AG09309 (cell line): Measurements from ENCODE around the gene ZCCHC17.

Source experiments
- DNase-seq: peaks from one replicate; pipeline ENCODE4 v3.0.0-alpha.2; 2010; ENCODE audit warnings: low read depth
- H3K4me3 ChIP-seq: 2 replicates; pipeline ENCODE4 v1.5.1; 2011; ENCODE audit warnings: mild to moderate bottlenecking, low read depth, low read length, moderate library complexity; ENCODE audit not compliant: control insufficient read depth
- CTCF ChIP-seq: IDR thresholded peaks from 2 replicates; pipeline ENCODE4 v1.5.1; 2011; ENCODE audit warnings: mild to moderate bottlenecking, low read depth, low read length, inconsistent platforms; ENCODE audit not compliant: insufficient read depth, control insufficient read depth; ENCODE audit errors: missing control alignments

The ZCCHC17 gene

DNA sequence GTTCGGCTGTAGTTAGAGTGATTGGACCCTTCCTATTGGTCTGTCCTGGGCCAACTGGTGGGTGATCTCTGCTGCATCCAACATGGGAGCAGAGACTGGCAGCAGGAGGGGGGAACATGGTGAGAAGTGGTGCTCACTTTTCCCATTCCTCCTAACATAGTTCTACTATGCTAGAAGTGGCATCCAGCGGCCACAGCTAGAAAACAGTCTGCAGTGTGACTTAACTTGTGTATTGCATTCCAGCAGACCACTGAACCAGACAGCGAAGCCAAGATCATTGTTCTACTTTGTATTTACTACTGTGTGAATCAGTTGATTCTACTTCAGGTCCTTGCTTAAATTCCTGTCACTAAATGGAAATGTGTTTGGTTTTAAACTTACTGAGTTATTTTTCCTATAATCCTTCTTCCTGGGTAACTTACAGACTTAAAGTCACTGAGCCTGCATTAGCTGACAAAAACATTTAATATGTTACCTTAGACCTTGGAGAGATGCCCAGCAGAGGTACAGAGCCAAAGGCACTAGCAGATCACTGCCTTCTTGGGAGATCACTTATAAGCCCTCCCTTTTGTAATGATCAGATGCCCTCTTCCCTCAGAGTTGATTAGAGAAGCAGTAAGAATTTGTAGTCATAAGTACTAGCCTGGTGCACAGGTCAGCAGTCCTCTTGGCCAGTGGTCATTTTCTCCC lies 67.9 kb downstream of the ZCCHC17 start:
- no peak for TF ChIP-seq CTCF
- no peak for DNase-seq
- no peak overlapping the region for H3K4me3 ChIP-seq

- DNase-seq, result no peak
- no peak for TF ChIP-seq CTCF
- no peak overlapping the region for H3K4me3 ChIP-seq
Measured at GRCh38 chr1:31366796-31367195, 70.0 kb downstream of the ZCCHC17 start.

DNA sequence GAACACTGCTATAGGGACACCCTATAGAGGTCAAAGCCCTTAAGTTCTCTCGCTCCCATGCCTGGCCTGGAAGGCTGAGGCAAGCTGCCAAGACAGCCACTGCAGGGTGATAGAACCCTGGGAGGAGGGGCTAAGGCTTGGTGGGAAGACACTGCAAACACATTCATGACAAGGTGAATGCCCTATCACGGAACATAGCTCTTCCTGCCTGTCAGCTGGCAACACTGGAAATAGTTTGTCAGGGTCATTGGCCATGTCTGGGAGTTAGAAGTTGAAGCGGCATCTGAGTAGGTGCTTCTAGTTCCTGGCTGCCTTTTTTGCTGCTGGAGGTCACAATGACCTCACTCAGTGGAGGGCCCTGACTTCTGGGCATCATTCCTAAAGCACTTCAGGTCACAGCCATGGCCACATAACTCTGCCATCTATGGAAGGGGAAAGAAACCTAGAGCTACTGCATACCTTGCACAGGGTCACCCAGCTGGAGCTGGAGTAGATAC lies 71.8 kb downstream of the ZCCHC17 start:
- DNase-seq, result no peak
- no peak for TF ChIP-seq CTCF
- no peak overlapping the region for H3K4me3 ChIP-seq

DNA sequence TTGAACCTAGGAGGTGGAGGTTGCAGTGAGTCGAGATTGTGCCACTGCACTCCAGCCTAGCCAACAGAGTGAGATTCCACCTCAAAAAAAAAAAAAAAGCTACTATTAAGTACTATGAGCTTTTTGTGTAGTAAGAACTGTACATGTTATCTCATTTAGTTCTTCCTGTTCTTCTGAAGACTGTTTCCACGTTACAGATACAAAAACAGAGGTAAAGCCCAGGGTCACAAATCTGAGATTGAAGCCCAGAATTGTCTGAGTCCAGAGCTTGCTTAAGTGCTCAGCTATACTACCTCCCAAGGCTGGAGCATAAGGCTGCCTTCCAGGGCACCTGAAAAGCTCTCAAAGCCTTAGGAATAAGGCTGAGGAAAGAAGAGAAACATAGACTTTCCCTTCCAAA lies 73.2 kb downstream of the ZCCHC17 start:
- no peak for TF ChIP-seq CTCF
- DNase-seq, result no peak
- H3K4me3 ChIP-seq, result no peak overlapping the region

DNA sequence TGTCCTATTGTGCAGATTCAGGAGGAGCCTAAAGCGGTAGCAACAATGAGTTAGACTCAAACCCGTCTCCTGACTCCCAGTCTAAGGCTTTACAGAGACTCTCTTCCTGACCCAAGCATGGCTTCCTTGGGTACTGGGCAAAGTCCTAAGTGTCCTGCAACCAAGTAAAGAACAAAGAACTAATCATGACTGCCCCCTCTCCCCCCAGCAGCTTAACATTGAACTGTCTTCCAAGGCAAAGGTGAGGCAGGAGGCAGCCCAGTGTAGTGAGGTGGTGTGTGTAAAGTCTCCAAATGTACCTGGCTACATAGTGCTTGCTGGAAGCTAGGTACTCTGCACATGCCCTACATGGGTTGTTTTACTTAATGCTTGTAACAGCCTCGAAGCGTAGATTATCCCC lies 73.7 kb downstream of the ZCCHC17 start:
- DNase-seq, result no peak
- TF ChIP-seq CTCF, result no peak
- H3K4me3 ChIP-seq, result no peak overlapping the region

- no peak for DNase-seq
- no peak overlapping the region for H3K4me3 ChIP-seq
- TF ChIP-seq CTCF, result no peak
Measured at GRCh38 chr1:31371121-31371959, 74.5 kb downstream of the ZCCHC17 start.
